HepG2 (cell line): ENCODE measurements around the gene PCOLCE2.

Experiments
- CEBPZ ChIP-seq: IDR thresholded peaks from 2 replicates; pipeline ENCODE4 v1.6.1; 2012; ENCODE audit warnings: low read length, improper control_type of control experiment
- EZH2 ChIP-seq: conservative IDR thresholded peaks from 2 replicates; pipeline ENCODE4 v1.6.1; 2012; ENCODE audit warnings: mild to moderate bottlenecking, low read depth, low read length, moderate library complexity
- FIP1L1 ChIP-seq: fragments of 200-400 bp; formaldehyde crosslinking; IDR thresholded peaks from 2 replicates; pipeline ENCODE4 v1.6.1; 2018; ENCODE audit warnings: low read depth, mild to moderate bottlenecking, low read length, moderate library complexity, borderline replicate concordance; ENCODE audit not compliant: insufficient read depth
- FOXM1 ChIP-seq: sonication (generic); formaldehyde crosslinking; IDR thresholded peaks from 2 replicates; pipeline ENCODE4 v1.5.0; 2020; ENCODE audit warnings: missing genetic modification reagents
- FOXP1 ChIP-seq, 2 experiments: fragments of 450-650 bp in 1 of 2; IDR thresholded peaks; 2 replicates each; pipeline ENCODE4 v1.6.1; 2017 to 2018; ENCODE audit warnings: antibody characterized with exemption in 1 of 2
- NR2C2 ChIP-seq: sonication (generic); formaldehyde crosslinking; IDR thresholded peaks from 2 replicates; pipeline ENCODE4 v1.4.0; 2020; ENCODE audit warnings: missing genetic modification reagents, mild to moderate bottlenecking, moderate library complexity, borderline replicate concordance
- SIN3B ChIP-seq: fragments of 150-350 bp; IDR thresholded peaks from 2 replicates; pipeline ENCODE4 v1.6.1; 2014; ENCODE audit warnings: low read length
- TSC22D2 ChIP-seq: sonication (generic); formaldehyde crosslinking; IDR thresholded peaks from 2 replicates; pipeline ENCODE4 v1.5.1; 2020; ENCODE audit warnings: missing genetic modification reagents, mild to moderate bottlenecking, borderline replicate concordance
- ZNF354B ChIP-seq: sonication (generic); formaldehyde crosslinking; IDR thresholded peaks from 2 replicates; pipeline ENCODE4 v1.8.0; 2022; ENCODE audit warnings: mild to moderate bottlenecking, missing genetic modification reagents
- ZNF432 ChIP-seq: sonication (generic); formaldehyde crosslinking; IDR thresholded peaks from 2 replicates; pipeline ENCODE4 v1.5.0; 2020; ENCODE audit warnings: missing genetic modification reagents, mild to moderate bottlenecking, borderline replicate concordance
- ZZZ3 ChIP-seq: sonication (generic); formaldehyde crosslinking; IDR thresholded peaks from 2 replicates; pipeline ENCODE4 v1.4.0; 2020; ENCODE audit warnings: missing genetic modification reagents, mild to moderate bottlenecking, borderline replicate concordance
- TF ChIP-seq, protein P1 (sequence below): sonication (generic); formaldehyde crosslinking; IDR thresholded peaks from 2 replicates; pipeline ENCODE4 v1.5.1; 2020; ENCODE audit warnings: mild to moderate bottlenecking, missing genetic modification reagents, moderate library complexity
- TF ChIP-seq, protein P2 (sequence below): sonication (generic); formaldehyde crosslinking; IDR thresholded peaks from 2 replicates; pipeline ENCODE4 v1.8.1; 2023; ENCODE audit warnings: mild to moderate bottlenecking, missing genetic modification reagents
- TF ChIP-seq, protein P3 (sequence below): sonication (generic); formaldehyde crosslinking; IDR thresholded peaks from 2 replicates; pipeline ENCODE4 v1.5.0; 2020; ENCODE audit warnings: mild to moderate bottlenecking, missing genetic modification reagents, moderate library complexity

DNA sequence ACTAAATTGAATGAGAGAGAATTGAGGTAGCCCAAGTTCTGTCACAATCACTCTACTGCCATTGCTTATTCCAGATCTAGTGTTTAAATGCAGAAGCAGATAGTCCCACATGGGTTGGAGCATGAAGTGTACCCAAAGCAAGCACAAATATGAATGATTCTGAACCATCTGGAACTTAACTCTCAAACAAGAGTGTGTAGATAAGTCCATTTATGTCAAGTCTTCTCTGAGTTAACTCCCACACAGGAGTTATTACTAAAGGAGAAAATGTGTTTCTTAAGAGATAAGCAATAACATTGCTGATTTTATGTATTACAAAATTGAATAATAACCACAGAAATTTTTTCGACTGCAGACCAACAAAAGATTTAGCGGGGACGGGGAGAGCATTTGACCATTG lies 41.0 kb upstream of the PCOLCE2 start:
- no peak for TF ChIP-seq ZNF354B
- no peak for TF ChIP-seq FIP1L1
- TF ChIP-seq SIN3B, result no peak
- TF ChIP-seq, protein P1, sequence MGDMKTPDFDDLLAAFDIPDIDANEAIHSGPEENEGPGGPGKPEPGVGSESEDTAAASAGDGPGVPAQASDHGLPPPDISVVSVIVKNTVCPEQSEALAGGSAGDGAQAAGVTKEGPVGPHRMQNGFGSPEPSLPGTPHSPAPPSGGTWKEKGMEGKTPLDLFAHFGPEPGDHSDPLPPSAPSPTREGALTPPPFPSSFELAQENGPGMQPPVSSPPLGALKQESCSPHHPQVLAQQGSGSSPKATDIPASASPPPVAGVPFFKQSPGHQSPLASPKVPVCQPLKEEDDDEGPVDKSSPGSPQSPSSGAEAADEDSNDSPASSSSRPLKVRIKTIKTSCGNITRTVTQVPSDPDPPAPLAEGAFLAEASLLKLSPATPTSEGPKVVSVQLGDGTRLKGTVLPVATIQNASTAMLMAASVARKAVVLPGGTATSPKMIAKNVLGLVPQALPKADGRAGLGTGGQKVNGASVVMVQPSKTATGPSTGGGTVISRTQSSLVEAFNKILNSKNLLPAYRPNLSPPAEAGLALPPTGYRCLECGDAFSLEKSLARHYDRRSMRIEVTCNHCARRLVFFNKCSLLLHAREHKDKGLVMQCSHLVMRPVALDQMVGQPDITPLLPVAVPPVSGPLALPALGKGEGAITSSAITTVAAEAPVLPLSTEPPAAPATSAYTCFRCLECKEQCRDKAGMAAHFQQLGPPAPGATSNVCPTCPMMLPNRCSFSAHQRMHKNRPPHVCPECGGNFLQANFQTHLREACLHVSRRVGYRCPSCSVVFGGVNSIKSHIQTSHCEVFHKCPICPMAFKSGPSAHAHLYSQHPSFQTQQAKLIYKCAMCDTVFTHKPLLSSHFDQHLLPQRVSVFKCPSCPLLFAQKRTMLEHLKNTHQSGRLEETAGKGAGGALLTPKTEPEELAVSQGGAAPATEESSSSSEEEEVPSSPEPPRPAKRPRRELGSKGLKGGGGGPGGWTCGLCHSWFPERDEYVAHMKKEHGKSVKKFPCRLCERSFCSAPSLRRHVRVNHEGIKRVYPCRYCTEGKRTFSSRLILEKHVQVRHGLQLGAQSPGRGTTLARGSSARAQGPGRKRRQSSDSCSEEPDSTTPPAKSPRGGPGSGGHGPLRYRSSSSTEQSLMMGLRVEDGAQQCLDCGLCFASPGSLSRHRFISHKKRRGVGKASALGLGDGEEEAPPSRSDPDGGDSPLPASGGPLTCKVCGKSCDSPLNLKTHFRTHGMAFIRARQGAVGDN (CRISPR knock-in tag), result no peak
- no peak for TF ChIP-seq FOXP1 (IDR thresholded peaks at IDR 0.05)
- TF ChIP-seq FOXP1 (CRISPR knock-in tag; IDR thresholded peaks at IDR 0.05), result no peak
- no peak for TF ChIP-seq FOXM1 (CRISPR knock-in tag)
- no peak for TF ChIP-seq ZZZ3 (CRISPR knock-in tag)
- TF ChIP-seq TSC22D2 (CRISPR knock-in tag), result no peak
- TF ChIP-seq, protein P2, sequence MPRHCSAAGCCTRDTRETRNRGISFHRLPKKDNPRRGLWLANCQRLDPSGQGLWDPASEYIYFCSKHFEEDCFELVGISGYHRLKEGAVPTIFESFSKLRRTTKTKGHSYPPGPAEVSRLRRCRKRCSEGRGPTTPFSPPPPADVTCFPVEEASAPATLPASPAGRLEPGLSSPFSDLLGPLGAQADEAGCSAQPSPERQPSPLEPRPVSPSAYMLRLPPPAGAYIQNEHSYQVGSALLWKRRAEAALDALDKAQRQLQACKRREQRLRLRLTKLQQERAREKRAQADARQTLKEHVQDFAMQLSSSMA (CRISPR knock-in tag), result no peak
- no peak for TF ChIP-seq NR2C2
- TF ChIP-seq EZH2, result no peak
- TF ChIP-seq ZNF432 (CRISPR knock-in tag), result no peak
- TF ChIP-seq, protein P3, sequence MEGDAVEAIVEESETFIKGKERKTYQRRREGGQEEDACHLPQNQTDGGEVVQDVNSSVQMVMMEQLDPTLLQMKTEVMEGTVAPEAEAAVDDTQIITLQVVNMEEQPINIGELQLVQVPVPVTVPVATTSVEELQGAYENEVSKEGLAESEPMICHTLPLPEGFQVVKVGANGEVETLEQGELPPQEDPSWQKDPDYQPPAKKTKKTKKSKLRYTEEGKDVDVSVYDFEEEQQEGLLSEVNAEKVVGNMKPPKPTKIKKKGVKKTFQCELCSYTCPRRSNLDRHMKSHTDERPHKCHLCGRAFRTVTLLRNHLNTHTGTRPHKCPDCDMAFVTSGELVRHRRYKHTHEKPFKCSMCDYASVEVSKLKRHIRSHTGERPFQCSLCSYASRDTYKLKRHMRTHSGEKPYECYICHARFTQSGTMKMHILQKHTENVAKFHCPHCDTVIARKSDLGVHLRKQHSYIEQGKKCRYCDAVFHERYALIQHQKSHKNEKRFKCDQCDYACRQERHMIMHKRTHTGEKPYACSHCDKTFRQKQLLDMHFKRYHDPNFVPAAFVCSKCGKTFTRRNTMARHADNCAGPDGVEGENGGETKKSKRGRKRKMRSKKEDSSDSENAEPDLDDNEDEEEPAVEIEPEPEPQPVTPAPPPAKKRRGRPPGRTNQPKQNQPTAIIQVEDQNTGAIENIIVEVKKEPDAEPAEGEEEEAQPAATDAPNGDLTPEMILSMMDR (CRISPR knock-in tag), result no peak
- no peak for TF ChIP-seq CEBPZ
